Endothelial cell of umbilical vein (primary cell): ENCODE measurements around the gene PRKD1. TPM values are rescaled to one million over a fixed set of nuclear protein-coding genes. Genes with fewer than 3 reads are reported as not detected.

ENCODE experiments used
- BruUV-seq: library from RNA; stranded (reverse); fragments of 400-500 nt; replicated peaks from 2 replicates; lab custom pipeline; 2021; lab: Mats Ljungman, UMichigan
- CTCF ChIA-PET: fragments of 300-600, 350-600 bp; sonication (Branson Sonifier 250); formaldehyde crosslinking; loops from one replicate; lab custom pipeline; 2021; ENCODE audit warnings: antibody characterized with exemption, inconsistent platforms; lab: Charles Lee
- POLR2A ChIA-PET: fragments of 300-600, 350-600 bp; sonication (Branson Sonifier 250); formaldehyde crosslinking; loops from one replicate; lab custom pipeline; 2021; ENCODE audit warnings: antibody characterized with exemption, inconsistent platforms; lab: Charles Lee
- DNase-seq: peaks from one replicate; pipeline ENCODE4 v3.0.0-alpha.2; 2011; ENCODE audit warnings: low read depth, low spot score
- FAIRE-seq: peaks from 2 replicates; lab custom pipeline; 2011; peaks lifted over from hg19 to GRCh38; lab: Jason Lieb, UNC
- H2AFZ ChIP-seq: 2 replicates; pipeline ENCODE4 v1.6.0; 2012; ENCODE audit warnings: low read depth, low read length, control low read depth, inconsistent platforms
- H3K27ac ChIP-seq: 2 replicates; pipeline ENCODE4 v1.5.1; 2011; ENCODE audit warnings: low read depth, mild to moderate bottlenecking, control low read depth, low read length, moderate library complexity; ENCODE audit not compliant: insufficient read depth
- H3K27me3 ChIP-seq, 2 experiments: 2 replicates each; pipeline versions ENCODE4 v1.6.0 to v1.6.1; 2011; ENCODE audit warnings: low read length in 2 of 2, mixed read lengths in 1 of 2; ENCODE audit not compliant: control insufficient read depth in 2 of 2, insufficient read depth in 2 of 2
- H3K36me3 ChIP-seq, 2 experiments: 2 replicates in 1 of 2; 3 replicates in 1 of 2; pipeline ENCODE4 v1.5.1; 2011; ENCODE audit warnings: low read length in 2 of 2, mild to moderate bottlenecking in 1 of 2, moderate library complexity in 1 of 2; ENCODE audit not compliant: control insufficient read depth in 2 of 2, insufficient read depth in 2 of 2; ENCODE audit errors: extremely low read depth in 1 of 2
- H3K4me1 ChIP-seq: 3 replicates; pipeline ENCODE4 v1.5.1; 2011; ENCODE audit warnings: mild to moderate bottlenecking, low read length; ENCODE audit not compliant: control insufficient read depth, insufficient read depth; ENCODE audit errors: extremely low read depth
- H3K4me2 ChIP-seq: 2 replicates; pipeline ENCODE4 v1.6.1; 2011; ENCODE audit warnings: low read length, control low read depth, mixed read lengths; ENCODE audit not compliant: insufficient read depth
- H3K4me3 ChIP-seq, 3 experiments: fragments of 200-600 bp in 1 of 3; sonication (generic), shearing (Covaris generic) in 1 of 3; replicated peaks in 1 of 3; 2 replicates each; pipeline ENCODE4 v1.5.1; 2011 to 2016; ENCODE audit warnings: control low read depth in 3 of 3, low read length in 3 of 3, mild to moderate bottlenecking in 2 of 3, inconsistent platforms in 1 of 3, low read depth in 1 of 3, moderate library complexity in 1 of 3; ENCODE audit not compliant: insufficient read depth in 1 of 3
- H3K79me2 ChIP-seq: 2 replicates; pipeline ENCODE4 v1.6.0; 2012; ENCODE audit warnings: low read length, inconsistent platforms; ENCODE audit not compliant: control insufficient read depth, insufficient read depth
- H3K9ac ChIP-seq: replicated peaks from 2 replicates; pipeline ENCODE3; 2011; ENCODE audit warnings: low read length, control low read depth; ENCODE audit not compliant: insufficient read depth; ENCODE audit errors: extremely low read depth
- H3K9me1 ChIP-seq: replicated peaks from 3 replicates; pipeline ENCODE4 v1.6.0; 2011; ENCODE audit warnings: mild to moderate bottlenecking, low read length; ENCODE audit not compliant: control insufficient read depth, insufficient read depth; ENCODE audit errors: extremely low read depth
- H3K9me3 ChIP-seq: replicated peaks from 2 replicates; pipeline ENCODE4 v1.5.1; 2012; ENCODE audit warnings: low read length, inconsistent platforms; ENCODE audit not compliant: control insufficient read depth, insufficient read depth
- H4K20me1 ChIP-seq: replicated peaks from 2 replicates; pipeline ENCODE3; 2011; ENCODE audit warnings: mild to moderate bottlenecking, low read length; ENCODE audit not compliant: control insufficient read depth, insufficient read depth; ENCODE audit errors: extremely low read depth
- CTCF ChIP-seq, 2 donors: IDR thresholded peaks; 1 replicate in 1 of 2; 2 replicates in 1 of 2; pipeline ENCODE4 v1.5.1; 2011; ENCODE audit warnings: low read length in 2 of 2, mild to moderate bottlenecking in 2 of 2, moderate library complexity in 2 of 2, control low read depth in 1 of 2, inconsistent platforms in 1 of 2, low read depth in 1 of 2; ENCODE audit not compliant: insufficient read depth in 1 of 2; ENCODE audit errors: extremely low read depth in 1 of 2
- EZH2 ChIP-seq: IDR thresholded peaks from 2 replicates; pipeline ENCODE4 v1.6.1; 2012; ENCODE audit warnings: borderline replicate concordance, low read depth, mild to moderate bottlenecking, moderate library complexity, low read length, inconsistent platforms; ENCODE audit not compliant: severe bottlenecking
- FOS ChIP-seq: IDR thresholded peaks from 2 replicates; pipeline ENCODE4 v1.6.1; 2011; ENCODE audit warnings: mild to moderate bottlenecking, low read length, moderate library complexity, borderline replicate concordance; ENCODE audit not compliant: insufficient read depth
- GATA2 ChIP-seq: IDR thresholded peaks from 2 replicates; pipeline ENCODE4 v1.7.0; 2011; ENCODE audit warnings: low read depth, mild to moderate bottlenecking, moderate library complexity, mixed read lengths, low read length; ENCODE audit not compliant: insufficient read length, insufficient read depth
- JUN ChIP-seq: IDR thresholded peaks from 2 replicates; pipeline ENCODE4 v1.6.1; 2011; ENCODE audit warnings: borderline replicate concordance, low read depth; ENCODE audit not compliant: insufficient read length, insufficient read depth
- MAX ChIP-seq: IDR thresholded peaks from 2 replicates; pipeline ENCODE4 v1.6.1; 2011; ENCODE audit not compliant: insufficient read depth, insufficient read length
- MYC ChIP-seq: IDR thresholded peaks from one replicate; pipeline ENCODE4 v1.6.1; 2011; ENCODE audit warnings: mild to moderate bottlenecking, low read depth, low read length
- POLR2A ChIP-seq: IDR thresholded peaks from 2 replicates; pipeline ENCODE4 v1.6.1; 2012; ENCODE audit warnings: low read depth, mild to moderate bottlenecking, control low read depth, low read length
- POLR2AphosphoS5 ChIP-seq: IDR thresholded peaks from 2 replicates; pipeline ENCODE4 v1.6.1; 2012; ENCODE audit warnings: low read depth, mild to moderate bottlenecking, control low read depth, low read length, moderate library complexity; ENCODE audit not compliant: insufficient read depth
- dilution Hi-C: fragments of 300-500 bp; cut with MboI; formaldehyde crosslinking; loops from one replicate; pipeline ENCODE4 v1.15.0; 2019; ENCODE audit warnings: low sequenced_read_pairs; ENCODE audit not compliant: extremely low pct_ligation_motif_present
- intact Hi-C: fragments of 100-400 bp; cut with micrococcal nuclease; formaldehyde crosslinking; loops from one replicate; pipeline ENCODE4 v1.10.0; 2022
- polyA plus RNA-seq, 4 experiments: library from polyadenylated mRNA; depleted of rRNA in 3 of 4; stranded (reverse) in 3 of 4; unstranded in 1 of 4; fragments of >200 nt; gene quantifications; 2 replicates each; pipeline versions ENCODE4 v1.2.1 to v1.2.3, GENCODE V29; 2011 to 2012; ENCODE audit warnings: missing spikeins in 1 of 4
- total RNA-seq: library from RNA; stranded (reverse); gene quantifications from 2 replicates; pipeline ENCODE4 v1.2.3, GENCODE V29; 2021

PRKD1 gene
- total and polyA plus RNA-seq, 2 donors (not counting 3 experiments of a cell fraction or from before 2014, with no cell fraction given): 3.9 to 10.9 TPM

DNA sequence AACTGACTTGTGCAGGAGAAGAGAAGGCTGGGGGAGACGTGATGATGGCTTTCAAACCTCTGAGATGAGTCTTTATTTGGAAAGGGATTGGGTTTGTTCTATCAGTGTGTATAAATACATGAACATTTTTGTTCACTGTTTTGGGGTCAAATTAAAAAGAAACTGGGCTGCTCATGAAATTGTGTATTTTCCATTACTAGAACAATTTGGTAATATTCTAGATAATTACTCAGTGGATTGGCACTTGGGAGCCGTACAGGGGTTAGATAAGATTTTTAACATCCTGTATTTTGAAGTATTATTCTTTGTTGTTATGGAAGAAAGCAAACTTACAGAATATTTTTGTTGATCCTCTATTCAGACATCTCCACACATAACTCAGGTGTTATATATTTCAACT is 340.6 kb downstream of the PRKD1 start:
- Histone ChIP-seq H3K4me1 (no peaks in the 10 kb centered on the region), H3K36me3 (no peaks in the 10 kb centered on the region), H4K20me1 (no peaks in the 10 kb centered on the region), H3K9me3 (no peaks in the 10 kb centered on the region), H3K9me1 (no peaks in the 10 kb centered on the region), H3K4me2 (no peak overlapping the region), H2AFZ (no peak overlapping the region), H3K27ac (no peak overlapping the region), H3K4me3 (no peak overlapping the region), H3K79me2 (no peaks in the 10 kb centered on the region), H3K27me3 (no peaks in the 10 kb centered on the region), H3K9ac (no peak overlapping the region)
- no peak for TF ChIP-seq CTCF (IDR thresholded peaks at IDR 0.05; ENCODE audit: extremely low read depth in 1 of 2, insufficient read depth in 1 of 2, low read depth in 1 of 2, low read length in 2 of 2)
- no peak for TF ChIP-seq MYC
- TF ChIP-seq POLR2AphosphoS5: no peak
- TF ChIP-seq FOS: no peak
- TF ChIP-seq JUN: no peak
- TF ChIP-seq EZH2: no peak
- no peak for TF ChIP-seq POLR2A
- TF ChIP-seq MAX: no peak
- no peak for TF ChIP-seq GATA2
- FAIRE-seq (no peak), DNase-seq (no peak)
- dilution Hi-C loops: no loop called here
- POLR2A ChIA-PET: no interaction called here
- intact Hi-C loops: no loop called here
- no TSS peak for BruUV-seq
- CTCF ChIA-PET: no interaction called here
